Right atrium auricular region (tissue), 2 donors: ENCODE data around the gene GNPDA1. TPM values are rescaled to one million over a fixed set of nuclear protein-coding genes. Genes with fewer than 3 reads are reported as not detected.

ENCODE experiments used
- DNase-seq: peaks from one replicate; pipeline ENCODE4 v3.0.0-alpha.2; 2019; ENCODE audit warnings: low spot score
- H3K27ac ChIP-seq, 2 donors: fragments of 200-600 bp; sonication (generic); 1 replicate in 1 of 2; 2 replicates in 1 of 2; pipeline ENCODE4 v1.5.1; 2016 to 2019
- H3K27me3 ChIP-seq, 2 donors: fragments of 200-600 bp; sonication (generic); one replicate each; pipeline versions ENCODE4 v1.5.1 to v1.6.0; 2017 to 2019
- H3K36me3 ChIP-seq: fragments of 200-600 bp; sonication (generic); one replicate; pipeline ENCODE4 v1.5.1; 2016
- H3K4me1 ChIP-seq, 2 donors: fragments of 200-600 bp; sonication (generic); one replicate each; pipeline versions ENCODE4 v1.5.1 to v1.6.0; 2017 to 2019
- H3K4me3 ChIP-seq, 2 donors: fragments of 200-600 bp; sonication (generic); 1 replicate in 1 of 2; 2 replicates in 1 of 2; pipeline ENCODE4 v1.5.1; 2017 to 2019; ENCODE audit warnings: mild to moderate bottlenecking in 1 of 2, moderate library complexity in 1 of 2
- H3K9me3 ChIP-seq, 2 donors: fragments of 200-600 bp; sonication (generic); one replicate each; pipeline ENCODE4 v1.5.1; 2019
- total RNA-seq, 2 donors: library from RNA; depleted of rRNA; stranded (reverse); fragments of >200 nt; gene quantifications; one replicate each; pipeline ENCODE4 v1.1.0, GENCODE V29; 2016
- TF ChIP-seq, protein P1 (sequence below), 2 donors: fragments of 200-600 bp; sonication (generic); IDR thresholded peaks; one replicate each; pipeline ENCODE4 v1.5.1; 2019; ENCODE audit warnings: antibody characterized with exemption in 2 of 2

GNPDA1 gene
- total RNA-seq, 2 donors from 2014 or later = 12.4 to 16.8 TPM

DNA sequence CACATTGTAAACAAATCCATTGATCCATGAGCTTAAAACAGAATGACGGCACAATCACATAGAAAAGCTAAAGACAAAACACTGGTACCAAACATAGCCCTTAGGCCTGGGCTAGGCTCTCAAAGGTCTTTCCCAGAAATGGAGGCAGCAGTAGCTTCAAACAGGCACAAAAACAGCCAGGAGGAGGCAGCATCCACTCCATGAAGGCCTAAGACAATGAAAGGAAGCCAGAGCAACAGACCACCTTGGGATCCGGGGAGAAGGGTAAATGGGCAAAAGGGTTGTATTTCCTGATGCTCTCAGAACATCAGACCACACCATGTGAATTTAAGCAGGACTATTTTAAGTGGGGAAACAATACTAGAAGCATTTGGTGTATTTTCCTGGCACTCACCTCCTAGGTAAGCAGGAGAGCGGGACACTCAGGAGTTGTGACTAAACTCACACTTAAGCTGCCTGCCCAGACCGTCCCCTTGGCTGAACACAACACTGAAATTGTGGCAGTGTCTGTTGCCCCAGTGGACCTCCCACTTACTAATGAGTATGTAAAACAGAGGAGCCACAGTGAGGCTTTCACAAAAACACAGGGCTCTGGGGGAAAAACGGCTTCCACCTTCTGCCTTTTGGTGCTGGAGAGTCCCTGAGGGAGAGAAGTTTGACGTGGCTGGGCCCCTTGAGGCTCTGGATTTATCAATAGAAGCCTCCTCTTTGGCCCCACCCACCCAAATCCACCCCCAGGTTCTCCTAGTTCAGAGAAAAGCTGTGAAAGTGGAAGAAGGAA is 11.9 kb downstream of the GNPDA1 start:
- H3K27ac ChIP-seq = no peak overlapping the region
- H3K9me3 ChIP-seq = no peaks in the 10 kb centered on the region
- no peak for DNase-seq
- no peaks in the 10 kb centered on the region for H3K4me1 ChIP-seq
- peaks cover 47% of the 10 kb centered on the region for H3K36me3 ChIP-seq
- no peaks in the 10 kb centered on the region for H3K27me3 ChIP-seq
- TF ChIP-seq, protein P1, sequence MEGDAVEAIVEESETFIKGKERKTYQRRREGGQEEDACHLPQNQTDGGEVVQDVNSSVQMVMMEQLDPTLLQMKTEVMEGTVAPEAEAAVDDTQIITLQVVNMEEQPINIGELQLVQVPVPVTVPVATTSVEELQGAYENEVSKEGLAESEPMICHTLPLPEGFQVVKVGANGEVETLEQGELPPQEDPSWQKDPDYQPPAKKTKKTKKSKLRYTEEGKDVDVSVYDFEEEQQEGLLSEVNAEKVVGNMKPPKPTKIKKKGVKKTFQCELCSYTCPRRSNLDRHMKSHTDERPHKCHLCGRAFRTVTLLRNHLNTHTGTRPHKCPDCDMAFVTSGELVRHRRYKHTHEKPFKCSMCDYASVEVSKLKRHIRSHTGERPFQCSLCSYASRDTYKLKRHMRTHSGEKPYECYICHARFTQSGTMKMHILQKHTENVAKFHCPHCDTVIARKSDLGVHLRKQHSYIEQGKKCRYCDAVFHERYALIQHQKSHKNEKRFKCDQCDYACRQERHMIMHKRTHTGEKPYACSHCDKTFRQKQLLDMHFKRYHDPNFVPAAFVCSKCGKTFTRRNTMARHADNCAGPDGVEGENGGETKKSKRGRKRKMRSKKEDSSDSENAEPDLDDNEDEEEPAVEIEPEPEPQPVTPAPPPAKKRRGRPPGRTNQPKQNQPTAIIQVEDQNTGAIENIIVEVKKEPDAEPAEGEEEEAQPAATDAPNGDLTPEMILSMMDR (IDR thresholded peaks at IDR 0.05) = peak in 1 of 2 donors; percentile 48
- no peak overlapping the region for H3K4me3 ChIP-seq

DNA sequence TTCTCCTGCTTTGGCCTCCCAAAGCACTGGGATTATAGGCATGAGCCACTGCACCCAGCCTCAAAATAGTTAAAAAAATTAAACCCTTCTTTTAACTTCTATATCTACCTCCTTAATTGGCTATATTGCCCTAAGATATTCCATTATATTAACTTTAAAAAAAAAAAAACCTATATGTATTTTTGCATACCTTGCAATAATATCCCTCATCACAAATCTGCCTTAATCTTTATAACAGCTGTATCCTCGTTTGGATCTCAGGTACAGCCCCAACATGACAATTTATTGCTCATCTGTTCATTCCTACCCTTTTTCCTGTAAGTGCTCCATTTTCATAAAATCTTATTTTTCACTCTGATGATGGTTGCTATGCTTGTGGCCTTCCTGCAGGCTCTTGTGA is 12.7 kb downstream of the GNPDA1 start:
- H3K4me1 ChIP-seq = no peaks in the 10 kb centered on the region
- no peak for DNase-seq
- H3K27ac ChIP-seq = no peak overlapping the region
- H3K36me3 ChIP-seq = peaks cover 41% of the 10 kb centered on the region
- TF ChIP-seq, protein P1 (IDR thresholded peaks at IDR 0.05) = no peak
- no peak overlapping the region for H3K4me3 ChIP-seq
- no peaks in the 10 kb centered on the region for H3K9me3 ChIP-seq
- no peaks in the 10 kb centered on the region for H3K27me3 ChIP-seq

DNA sequence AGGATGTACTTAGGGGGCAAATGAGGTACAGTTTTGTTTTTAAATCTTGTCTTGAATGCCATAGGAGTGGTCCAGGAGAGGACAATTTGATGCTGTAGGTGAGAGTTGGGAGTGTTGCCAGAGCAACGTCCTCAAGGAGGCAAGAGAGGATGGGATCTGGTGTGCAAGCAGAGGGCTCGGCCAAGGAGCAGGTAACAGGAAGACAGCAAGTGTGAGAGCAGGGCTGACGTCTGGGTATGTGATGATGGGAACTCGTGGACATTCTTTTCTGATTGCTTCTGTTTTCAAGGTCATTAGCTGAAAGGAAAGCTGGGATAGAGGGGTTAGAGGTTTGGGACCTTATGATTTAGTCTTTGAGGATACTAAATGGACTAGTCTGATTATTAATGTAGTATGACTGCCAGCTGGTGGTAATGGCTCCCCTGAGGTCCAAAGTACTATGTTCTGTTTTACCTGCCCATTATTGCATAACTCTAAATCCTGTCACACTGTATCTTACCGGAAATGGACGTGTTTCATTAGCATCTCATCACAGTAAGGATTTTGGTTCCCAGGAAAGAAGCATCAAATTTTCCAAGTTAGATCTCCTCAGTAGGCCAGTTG is 15.4 kb downstream of the GNPDA1 start:
- H3K4me1 ChIP-seq = no peaks in the 10 kb centered on the region
- no peak overlapping the region for H3K4me3 ChIP-seq
- H3K9me3 ChIP-seq = no peaks in the 10 kb centered on the region
- no peak overlapping the region for H3K27ac ChIP-seq
- DNase-seq = no peak
- no peaks in the 10 kb centered on the region for H3K27me3 ChIP-seq
- peaks cover 42% of the 10 kb centered on the region for H3K36me3 ChIP-seq
- TF ChIP-seq, protein P1 (IDR thresholded peaks at IDR 0.05) = no peak

DNA sequence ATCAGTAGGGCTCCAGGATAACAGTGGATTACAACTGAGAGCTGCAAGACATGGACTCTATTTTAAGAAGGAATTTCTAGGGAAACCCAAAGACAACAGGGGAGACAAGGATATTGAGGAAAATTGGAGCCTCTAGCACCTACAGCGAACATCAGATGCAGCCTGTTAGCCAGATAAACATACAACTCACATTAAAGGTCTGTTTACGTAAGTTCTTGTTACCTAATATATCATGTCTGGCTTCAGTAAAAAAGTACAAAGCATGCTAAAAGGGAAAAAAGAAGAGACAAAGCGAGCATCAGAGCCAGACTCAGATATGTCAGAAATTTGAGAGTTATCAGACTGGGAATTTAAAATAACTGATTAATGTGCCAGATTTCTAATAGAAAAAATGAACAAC is 17.2 kb downstream of the GNPDA1 start:
- Histone ChIP-seq H3K4me1 (no peaks in the 10 kb centered on the region), H3K27me3 (no peaks in the 10 kb centered on the region), H3K9me3 (no peaks in the 10 kb centered on the region), H3K27ac (no peak overlapping the region), H3K4me3 (no peak overlapping the region), H3K36me3 (peaks cover 36% of the 10 kb centered on the region)
- TF ChIP-seq, protein P1 (IDR thresholded peaks at IDR 0.05) = no peak
- DNase-seq = no peak

DNA sequence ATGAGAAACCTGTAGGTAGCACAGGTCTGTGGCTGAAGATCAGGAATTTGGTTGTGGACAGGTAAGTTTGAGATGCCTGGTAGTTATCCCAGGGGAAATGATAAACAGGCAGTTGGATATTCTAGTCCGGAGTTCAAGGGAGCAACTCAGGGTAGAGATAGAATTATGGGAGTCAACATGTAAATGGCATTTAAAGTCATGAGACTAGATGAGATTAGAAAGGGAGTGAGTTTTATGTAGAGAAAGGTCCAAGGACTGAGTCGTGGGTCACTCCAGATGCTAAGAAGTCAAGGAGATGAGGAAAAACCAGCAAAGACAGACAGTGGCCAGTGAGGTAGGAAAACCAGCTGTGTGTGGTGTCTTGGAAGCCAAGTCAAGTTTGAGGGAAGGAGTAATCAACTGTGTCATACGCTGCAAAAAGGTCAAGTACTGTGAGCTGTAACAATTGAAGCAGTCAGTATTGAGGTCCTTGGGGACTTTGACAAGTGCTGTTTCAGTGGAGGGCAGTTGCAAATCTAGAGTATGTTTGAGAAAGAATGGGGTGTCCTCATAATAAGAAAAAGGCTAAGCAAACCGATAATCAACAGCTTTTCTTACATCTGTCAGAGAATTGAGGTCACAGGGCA is 18.2 kb downstream of the GNPDA1 start:
- Histone ChIP-seq H3K4me1 (no peaks in the 10 kb centered on the region), H3K27me3 (no peaks in the 10 kb centered on the region), H3K27ac (no peak overlapping the region), H3K9me3 (no peaks in the 10 kb centered on the region), H3K4me3 (no peak overlapping the region), H3K36me3 (peaks cover 36% of the 10 kb centered on the region)
- DNase-seq = no peak
- TF ChIP-seq, protein P1 (IDR thresholded peaks at IDR 0.05) = no peak
